ENCODE results near the gene SIGMAR1.

DNA sequence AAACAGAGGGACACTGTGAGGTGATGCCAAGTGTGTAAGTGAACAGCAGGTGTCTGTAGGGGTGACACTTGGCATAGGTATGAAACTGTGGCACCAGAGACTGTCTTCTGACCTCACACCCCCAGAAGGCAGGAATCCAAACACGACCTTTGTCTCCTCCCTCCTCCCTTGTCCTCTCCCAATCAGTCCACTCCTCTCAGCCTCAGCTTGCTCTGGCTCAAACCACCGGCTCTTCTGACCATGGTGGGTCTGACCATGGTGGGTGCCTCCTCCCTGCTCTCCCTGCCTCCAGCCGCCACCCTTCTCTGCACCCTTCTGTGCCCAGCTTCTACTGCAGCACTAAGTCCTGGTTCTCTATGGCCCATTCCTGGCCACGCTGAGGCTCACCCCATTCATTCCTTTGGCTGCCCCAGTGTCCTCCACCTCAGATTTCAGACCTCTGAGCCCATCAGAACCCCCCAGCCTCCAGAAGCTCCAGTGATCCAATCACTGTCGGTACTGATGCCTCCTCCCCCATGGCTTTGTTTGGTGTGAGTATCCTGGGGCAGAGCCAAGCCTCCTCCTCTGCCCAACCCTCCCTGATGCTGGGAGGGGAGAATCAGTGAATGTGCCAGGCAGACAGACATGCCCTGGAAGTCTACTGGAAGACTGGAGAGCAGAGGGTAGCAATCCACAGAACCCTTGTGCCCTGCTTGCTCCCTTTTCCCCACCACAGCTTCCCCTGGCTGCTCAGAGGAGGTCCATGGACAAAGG lies 7.0 kb downstream of the SIGMAR1 start:
- TF ChIP-seq, protein P1, sequence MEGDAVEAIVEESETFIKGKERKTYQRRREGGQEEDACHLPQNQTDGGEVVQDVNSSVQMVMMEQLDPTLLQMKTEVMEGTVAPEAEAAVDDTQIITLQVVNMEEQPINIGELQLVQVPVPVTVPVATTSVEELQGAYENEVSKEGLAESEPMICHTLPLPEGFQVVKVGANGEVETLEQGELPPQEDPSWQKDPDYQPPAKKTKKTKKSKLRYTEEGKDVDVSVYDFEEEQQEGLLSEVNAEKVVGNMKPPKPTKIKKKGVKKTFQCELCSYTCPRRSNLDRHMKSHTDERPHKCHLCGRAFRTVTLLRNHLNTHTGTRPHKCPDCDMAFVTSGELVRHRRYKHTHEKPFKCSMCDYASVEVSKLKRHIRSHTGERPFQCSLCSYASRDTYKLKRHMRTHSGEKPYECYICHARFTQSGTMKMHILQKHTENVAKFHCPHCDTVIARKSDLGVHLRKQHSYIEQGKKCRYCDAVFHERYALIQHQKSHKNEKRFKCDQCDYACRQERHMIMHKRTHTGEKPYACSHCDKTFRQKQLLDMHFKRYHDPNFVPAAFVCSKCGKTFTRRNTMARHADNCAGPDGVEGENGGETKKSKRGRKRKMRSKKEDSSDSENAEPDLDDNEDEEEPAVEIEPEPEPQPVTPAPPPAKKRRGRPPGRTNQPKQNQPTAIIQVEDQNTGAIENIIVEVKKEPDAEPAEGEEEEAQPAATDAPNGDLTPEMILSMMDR (IDR thresholded peaks at IDR 0.05) = no peak
- TF ChIP-seq POLR2A (IDR thresholded peaks at IDR 0.05) = no peak

Data from upper lobe of left lung (tissue), 4 donors.